HEK293 (cell line): ENCODE data around the gene SNX7.

Experiments
- CTCF ChIA-PET: fragments of 350-600 bp; formaldehyde crosslinking; extraction: SDS; loops from one replicate; lab custom pipeline; 2021; ENCODE audit warnings: antibody characterized with exemption; lab: Yijun Ruan, JAX
- POLR2A ChIA-PET: fragments of 300-600 bp; formaldehyde crosslinking; extraction: SDS; loops from one replicate; lab custom pipeline; 2020; ENCODE audit warnings: antibody characterized with exemption, inconsistent platforms; lab: Yijun Ruan, JAX
- H3K27ac ChIP-seq: fragments of 200-500 bp; sonication (Bioruptor generic); 2 replicates; pipeline ENCODE4 v1.5.1; 2014; ENCODE audit warnings: low read depth, low read length, control low read depth, inconsistent platforms; ENCODE audit errors: extremely low read depth
- H3K36me3 ChIP-seq, 2 experiments: fragments of 200-500 bp in 1 of 2; sonication (Bioruptor generic) in 1 of 2; 1 replicate in 1 of 2; 2 replicates in 1 of 2; pipeline ENCODE4 v1.5.1; 2014 to 2017; ENCODE audit warnings: inconsistent platforms in 2 of 2, low read length in 2 of 2; ENCODE audit not compliant: control insufficient read depth in 2 of 2, insufficient read depth in 1 of 2
- H3K4me1 ChIP-seq: fragments of 200-500 bp; sonication (Bioruptor generic); 2 replicates; pipeline ENCODE4 v1.5.1; 2014; ENCODE audit warnings: mild to moderate bottlenecking, low read length, inconsistent platforms; ENCODE audit not compliant: control insufficient read depth, insufficient read depth
- H3K4me3 ChIP-seq: 2 replicates; pipeline ENCODE4 v1.5.1; 2011; ENCODE audit warnings: low read depth, mild to moderate bottlenecking, control low read depth, low read length, moderate library complexity
- H3K9me3 ChIP-seq: fragments of 200-500 bp; sonication (Bioruptor generic); 2 replicates; pipeline ENCODE4 v1.5.1; 2014; ENCODE audit warnings: low read depth, low read length, inconsistent platforms; ENCODE audit not compliant: control insufficient read depth, insufficient read depth
- SETDB1 ChIP-seq: IDR thresholded peaks from one replicate; pipeline ENCODE4 v1.6.1; 2017; ENCODE audit warnings: mild to moderate bottlenecking, low read length, moderate library complexity, mixed read lengths; ENCODE audit not compliant: insufficient read length
- TCF7L2 ChIP-seq: IDR thresholded peaks from 2 replicates; pipeline ENCODE4 v1.6.1; 2011; ENCODE audit warnings: low read depth, mild to moderate bottlenecking, inconsistent platforms, low read length, moderate library complexity, borderline replicate concordance
- ZNF10 ChIP-seq: fragments of 450-650 bp; formaldehyde crosslinking; IDR thresholded peaks from 2 replicates; pipeline ENCODE4 v1.5.1; 2017; ENCODE audit warnings: missing biosample characterization, missing genetic modification characterization
- ZNF23 ChIP-seq: fragments of 450-650 bp; formaldehyde crosslinking; IDR thresholded peaks from 2 replicates; pipeline ENCODE4 v1.5.1; 2016; ENCODE audit warnings: missing biosample characterization, missing genetic modification characterization, borderline replicate concordance
- ZNF341 ChIP-seq: fragments of 450-650 bp; formaldehyde crosslinking; IDR thresholded peaks from 2 replicates; pipeline ENCODE4; 2016; ENCODE audit warnings: low read depth, missing biosample characterization, missing genetic modification characterization
- ZNF37A ChIP-seq: fragments of 450-650 bp; IDR thresholded peaks from 2 replicates; pipeline ENCODE4 v1.5.1; 2018; ENCODE audit warnings: missing biosample characterization, missing genetic modification characterization
- ZNF48 ChIP-seq: fragments of 450-650 bp; formaldehyde crosslinking; IDR thresholded peaks from 2 replicates; pipeline ENCODE4 v1.5.1; 2016; ENCODE audit warnings: missing biosample characterization, missing genetic modification characterization
- ZNF529 ChIP-seq: fragments of 450-650 bp; formaldehyde crosslinking; IDR thresholded peaks from 2 replicates; pipeline ENCODE4 v1.5.1; 2017; ENCODE audit warnings: missing genetic modification characterization, missing biosample characterization; ENCODE audit not compliant: insufficient replicate concordance
- ZNF549 ChIP-seq: fragments of 450-650 bp; IDR thresholded peaks from 2 replicates; pipeline ENCODE4 v1.5.1; 2018; ENCODE audit warnings: missing biosample characterization, missing genetic modification characterization, mild to moderate bottlenecking, inconsistent platforms, moderate library complexity
- ZNF664 ChIP-seq: fragments of 450-650 bp; formaldehyde crosslinking; IDR thresholded peaks from 2 replicates; pipeline ENCODE4 v1.5.1; 2016; ENCODE audit warnings: missing biosample characterization, missing genetic modification characterization
- ZNF76 ChIP-seq: fragments of 450-650 bp; formaldehyde crosslinking; IDR thresholded peaks from 2 replicates; pipeline ENCODE4; 2016; ENCODE audit warnings: low read depth, missing biosample characterization, missing genetic modification characterization, borderline replicate concordance
- TF ChIP-seq, protein P1 (sequence below): fragments of 450-650 bp; formaldehyde crosslinking; IDR thresholded peaks from 2 replicates; pipeline ENCODE4 v1.5.1; 2016; ENCODE audit warnings: missing biosample characterization, missing genetic modification characterization
- TF ChIP-seq, protein P2 (sequence below): fragments of 450-650 bp; formaldehyde crosslinking; IDR thresholded peaks from 2 replicates; pipeline ENCODE4 v1.5.1; 2016; ENCODE audit warnings: missing biosample characterization, missing genetic modification characterization
- TF ChIP-seq, protein P3 (sequence below): fragments of 450-650 bp; formaldehyde crosslinking; IDR thresholded peaks from 2 replicates; pipeline ENCODE4 v1.5.1; 2016; ENCODE audit warnings: missing biosample characterization, missing genetic modification characterization, low read depth
- TF ChIP-seq, protein P4 (sequence below): fragments of 450-650 bp; formaldehyde crosslinking; IDR thresholded peaks from 2 replicates; pipeline ENCODE4 v1.5.1; 2016; ENCODE audit warnings: missing biosample characterization, missing genetic modification characterization
- TF ChIP-seq, protein P5 (sequence below): IDR thresholded peaks from 2 replicates; pipeline ENCODE4 v1.6.1; 2011; ENCODE audit warnings: mild to moderate bottlenecking, low read depth, low read length, borderline replicate concordance

SNX7 gene

DNA sequence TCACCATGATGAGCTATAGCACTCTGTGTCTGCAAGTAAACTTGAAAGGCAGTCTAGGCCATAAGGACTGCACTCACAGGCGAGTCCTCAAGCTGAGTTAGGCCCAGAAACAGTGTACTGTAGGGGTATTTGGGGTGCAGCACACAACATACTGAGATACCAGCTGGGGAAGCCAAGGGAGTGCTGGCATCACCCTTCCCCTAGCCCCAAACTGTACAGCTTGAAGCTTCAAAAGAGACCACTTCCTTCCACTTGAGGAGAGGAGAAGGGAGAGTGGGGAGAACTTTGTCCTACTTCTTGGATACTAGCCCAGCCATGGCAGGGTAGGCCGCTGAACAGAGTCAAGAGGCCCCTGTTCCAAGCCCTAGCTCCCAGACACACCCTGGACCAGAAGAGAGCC lies 24.2 kb upstream of the SNX7 start:
- H3K9me3 ChIP-seq: no peaks in the 10 kb centered on the region
- TF ChIP-seq ZNF529 (tag by site-specific recombination) (no peak), ZNF23 (tag by site-specific recombination) (no peak), ZNF76 (no peak)
- TF ChIP-seq, protein P1, sequence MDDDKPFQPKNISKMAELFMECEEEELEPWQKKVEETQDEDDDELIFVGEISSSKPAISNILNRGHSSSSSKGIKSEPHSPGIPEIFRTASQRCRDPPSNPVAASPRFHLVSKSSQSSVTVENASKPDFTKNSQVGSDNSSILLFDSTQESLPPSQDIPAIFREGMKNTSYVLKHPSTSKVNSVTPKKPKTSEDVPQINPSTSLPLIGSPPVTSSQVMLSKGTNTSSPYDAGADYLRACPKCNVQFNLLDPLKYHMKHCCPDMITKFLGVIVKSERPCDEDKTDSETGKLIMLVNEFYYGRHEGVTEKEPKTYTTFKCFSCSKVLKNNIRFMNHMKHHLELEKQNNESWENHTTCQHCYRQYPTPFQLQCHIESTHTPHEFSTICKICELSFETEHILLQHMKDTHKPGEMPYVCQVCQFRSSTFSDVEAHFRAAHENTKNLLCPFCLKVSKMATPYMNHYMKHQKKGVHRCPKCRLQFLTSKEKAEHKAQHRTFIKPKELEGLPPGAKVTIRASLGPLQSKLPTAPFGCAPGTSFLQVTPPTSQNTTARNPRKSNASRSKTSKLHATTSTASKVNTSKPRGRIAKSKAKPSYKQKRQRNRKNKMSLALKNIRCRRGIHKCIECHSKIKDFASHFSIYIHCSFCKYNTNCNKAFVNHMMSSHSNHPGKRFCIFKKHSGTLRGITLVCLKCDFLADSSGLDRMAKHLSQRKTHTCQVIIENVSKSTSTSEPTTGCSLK: no peak
- TF ChIP-seq, protein P2, sequence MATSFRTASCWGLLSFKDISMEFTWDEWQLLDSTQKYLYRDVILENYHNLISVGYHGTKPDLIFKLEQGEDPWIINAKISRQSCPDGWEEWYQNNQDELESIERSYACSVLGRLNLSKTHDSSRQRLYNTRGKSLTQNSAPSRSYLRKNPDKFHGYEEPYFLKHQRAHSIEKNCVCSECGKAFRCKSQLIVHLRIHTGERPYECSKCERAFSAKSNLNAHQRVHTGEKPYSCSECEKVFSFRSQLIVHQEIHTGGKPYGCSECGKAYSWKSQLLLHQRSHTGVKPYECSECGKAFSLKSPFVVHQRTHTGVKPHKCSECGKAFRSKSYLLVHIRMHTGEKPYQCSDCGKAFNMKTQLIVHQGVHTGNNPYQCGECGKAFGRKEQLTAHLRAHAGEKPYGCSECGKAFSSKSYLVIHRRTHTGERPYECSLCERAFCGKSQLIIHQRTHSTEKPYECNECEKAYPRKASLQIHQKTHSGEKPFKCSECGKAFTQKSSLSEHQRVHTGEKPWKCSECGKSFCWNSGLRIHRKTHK (tag by site-specific recombination): no peak
- TF ChIP-seq, all 188 proteins: peak for 0
- H3K4me1 ChIP-seq: no peaks in the 10 kb centered on the region
- H3K27ac ChIP-seq: no peak overlapping the region
- H3K4me3 ChIP-seq: no peak overlapping the region
- ChIA-PET CTCF (no interaction called here), POLR2A (no interaction called here)
- H3K36me3 ChIP-seq: no peaks in the 10 kb centered on the region

DNA sequence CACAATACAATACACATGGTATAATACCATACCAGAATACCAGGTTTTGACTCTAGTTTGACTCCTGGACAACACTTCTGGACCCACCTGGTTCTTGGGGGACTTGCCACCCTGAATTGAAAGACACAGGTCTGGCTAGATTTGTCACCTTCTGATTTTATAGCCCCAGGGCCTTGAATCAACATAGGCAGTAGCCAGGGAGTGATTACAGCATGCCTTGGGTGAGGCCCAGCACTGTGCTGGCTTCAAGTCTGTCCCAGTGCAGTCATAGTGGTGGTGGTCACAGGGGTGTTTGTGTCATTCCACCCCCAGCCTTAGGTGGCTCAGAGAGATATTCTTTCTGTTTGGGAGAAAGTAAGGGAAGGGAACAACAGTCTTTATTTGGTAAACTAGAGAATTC lies 23.3 kb upstream of the SNX7 start:
- H3K4me3 ChIP-seq: no peak overlapping the region
- ChIA-PET CTCF (no interaction called here), POLR2A (no interaction called here)
- no peak overlapping the region for H3K27ac ChIP-seq
- no peaks in the 10 kb centered on the region for H3K36me3 ChIP-seq
- H3K9me3 ChIP-seq: no peaks in the 10 kb centered on the region
- TF ChIP-seq ZNF664 (tag by site-specific recombination) (no peak), ZNF48 (tag by site-specific recombination) (no peak)
- no peaks in the 10 kb centered on the region for H3K4me1 ChIP-seq

DNA sequence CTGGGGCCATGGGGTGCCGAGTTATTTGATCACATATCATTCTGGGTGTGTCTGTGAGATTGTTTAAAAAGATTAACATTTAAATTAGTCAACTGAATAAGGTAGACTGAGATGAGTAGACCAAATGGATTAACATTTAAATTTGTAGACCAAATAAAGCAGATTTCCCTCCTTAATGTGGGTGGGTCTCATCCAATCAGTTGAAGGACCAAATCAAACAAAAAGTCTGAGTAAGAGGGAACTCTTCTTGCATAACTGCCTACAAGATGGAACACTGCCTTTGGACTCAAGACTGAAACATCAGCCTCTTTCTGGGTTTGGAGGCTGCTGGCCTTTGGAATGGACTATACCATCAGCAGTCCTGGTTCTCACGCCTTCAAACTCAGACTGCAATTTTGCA lies 17.0 kb upstream of the SNX7 start:
- no peaks in the 10 kb centered on the region for H3K4me1 ChIP-seq
- ChIA-PET CTCF (no interaction called here), POLR2A (no interaction called here)
- H3K9me3 ChIP-seq: no peaks in the 10 kb centered on the region
- TF ChIP-seq ZNF10 (peak; percentile 90), ZNF37A (tag by site-specific recombination) (no peak)
- TF ChIP-seq, protein P3, sequence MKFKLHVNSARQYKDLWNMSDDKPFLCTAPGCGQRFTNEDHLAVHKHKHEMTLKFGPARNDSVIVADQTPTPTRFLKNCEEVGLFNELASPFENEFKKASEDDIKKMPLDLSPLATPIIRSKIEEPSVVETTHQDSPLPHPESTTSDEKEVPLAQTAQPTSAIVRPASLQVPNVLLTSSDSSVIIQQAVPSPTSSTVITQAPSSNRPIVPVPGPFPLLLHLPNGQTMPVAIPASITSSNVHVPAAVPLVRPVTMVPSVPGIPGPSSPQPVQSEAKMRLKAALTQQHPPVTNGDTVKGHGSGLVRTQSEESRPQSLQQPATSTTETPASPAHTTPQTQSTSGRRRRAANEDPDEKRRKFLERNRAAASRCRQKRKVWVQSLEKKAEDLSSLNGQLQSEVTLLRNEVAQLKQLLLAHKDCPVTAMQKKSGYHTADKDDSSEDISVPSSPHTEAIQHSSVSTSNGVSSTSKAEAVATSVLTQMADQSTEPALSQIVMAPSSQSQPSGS (tag by site-specific recombination): no peak
- H3K4me3 ChIP-seq: no peak overlapping the region
- no peaks in the 10 kb centered on the region for H3K36me3 ChIP-seq
- H3K27ac ChIP-seq: no peak overlapping the region

DNA sequence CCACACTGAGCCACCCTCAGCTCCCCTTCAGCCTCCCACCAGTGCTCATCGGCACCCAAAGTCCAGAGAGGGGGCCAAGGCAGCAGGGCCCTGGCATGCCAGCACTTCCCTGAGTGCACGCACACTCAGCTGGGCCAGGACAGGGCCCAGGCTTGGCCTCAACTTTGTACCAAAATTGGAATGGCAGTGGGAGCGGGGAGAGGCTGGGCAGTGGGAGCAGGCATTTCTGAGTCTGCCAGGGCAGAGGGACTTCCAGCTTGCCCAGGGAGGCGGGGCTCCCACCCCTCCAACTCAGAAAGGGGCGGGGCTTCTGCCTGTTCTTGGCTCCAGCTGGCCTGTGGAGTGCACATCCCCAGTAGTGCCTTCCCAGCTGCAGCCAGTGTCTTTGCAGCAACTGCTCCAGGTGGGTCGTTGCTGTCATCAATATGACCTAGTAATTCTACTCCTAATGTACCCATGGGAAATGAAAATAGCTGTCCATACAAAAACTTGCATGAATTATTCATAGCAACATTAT lies 10.3 kb upstream of the SNX7 start:
- ChIA-PET POLR2A (no interaction called here), CTCF (no interaction called here)
- H3K4me1 ChIP-seq: no peaks in the 10 kb centered on the region
- H3K4me3 ChIP-seq: no peak overlapping the region
- no peak overlapping the region for H3K27ac ChIP-seq
- no peaks in the 10 kb centered on the region for H3K36me3 ChIP-seq
- H3K9me3 ChIP-seq: no peaks in the 10 kb centered on the region
- no peak for TF ChIP-seq ZNF341 (tag by site-specific recombination)
- TF ChIP-seq, protein P4, sequence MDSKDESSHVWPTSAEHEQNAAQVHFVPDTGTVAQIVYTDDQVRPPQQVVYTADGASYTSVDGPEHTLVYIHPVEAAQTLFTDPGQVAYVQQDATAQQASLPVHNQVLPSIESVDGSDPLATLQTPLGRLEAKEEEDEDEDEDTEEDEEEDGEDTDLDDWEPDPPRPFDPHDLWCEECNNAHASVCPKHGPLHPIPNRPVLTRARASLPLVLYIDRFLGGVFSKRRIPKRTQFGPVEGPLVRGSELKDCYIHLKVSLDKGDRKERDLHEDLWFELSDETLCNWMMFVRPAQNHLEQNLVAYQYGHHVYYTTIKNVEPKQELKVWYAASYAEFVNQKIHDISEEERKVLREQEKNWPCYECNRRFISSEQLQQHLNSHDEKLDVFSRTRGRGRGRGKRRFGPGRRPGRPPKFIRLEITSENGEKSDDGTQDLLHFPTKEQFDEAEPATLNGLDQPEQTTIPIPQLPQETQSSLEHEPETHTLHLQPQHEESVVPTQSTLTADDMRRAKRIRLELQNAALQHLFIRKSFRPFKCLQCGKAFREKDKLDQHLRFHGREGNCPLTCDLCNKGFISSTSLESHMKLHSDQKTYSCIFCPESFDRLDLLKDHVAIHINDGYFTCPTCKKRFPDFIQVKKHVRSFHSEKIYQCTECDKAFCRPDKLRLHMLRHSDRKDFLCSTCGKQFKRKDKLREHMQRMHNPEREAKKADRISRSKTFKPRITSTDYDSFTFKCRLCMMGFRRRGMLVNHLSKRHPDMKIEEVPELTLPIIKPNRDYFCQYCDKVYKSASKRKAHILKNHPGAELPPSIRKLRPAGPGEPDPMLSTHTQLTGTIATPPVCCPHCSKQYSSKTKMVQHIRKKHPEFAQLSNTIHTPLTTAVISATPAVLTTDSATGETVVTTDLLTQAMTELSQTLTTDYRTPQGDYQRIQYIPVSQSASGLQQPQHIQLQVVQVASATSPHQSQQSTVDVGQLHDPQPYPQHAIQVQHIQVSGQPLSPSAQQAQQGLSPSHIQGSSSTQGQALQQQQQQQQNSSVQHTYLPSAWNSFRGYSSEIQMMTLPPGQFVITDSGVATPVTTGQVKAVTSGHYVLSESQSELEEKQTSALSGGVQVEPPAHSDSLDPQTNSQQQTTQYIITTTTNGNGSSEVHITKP (tag by site-specific recombination): no peak
- no peak for TF ChIP-seq TCF7L2
- TF ChIP-seq, protein P3 (tag by site-specific recombination): no peak
- no peak for TF ChIP-seq SETDB1
- no peak for TF ChIP-seq ZNF529 (tag by site-specific recombination)
- TF ChIP-seq, protein P5, sequence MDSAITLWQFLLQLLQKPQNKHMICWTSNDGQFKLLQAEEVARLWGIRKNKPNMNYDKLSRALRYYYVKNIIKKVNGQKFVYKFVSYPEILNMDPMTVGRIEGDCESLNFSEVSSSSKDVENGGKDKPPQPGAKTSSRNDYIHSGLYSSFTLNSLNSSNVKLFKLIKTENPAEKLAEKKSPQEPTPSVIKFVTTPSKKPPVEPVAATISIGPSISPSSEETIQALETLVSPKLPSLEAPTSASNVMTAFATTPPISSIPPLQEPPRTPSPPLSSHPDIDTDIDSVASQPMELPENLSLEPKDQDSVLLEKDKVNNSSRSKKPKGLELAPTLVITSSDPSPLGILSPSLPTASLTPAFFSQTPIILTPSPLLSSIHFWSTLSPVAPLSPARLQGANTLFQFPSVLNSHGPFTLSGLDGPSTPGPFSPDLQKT: no peak
- no peak for TF ChIP-seq ZNF549 (tag by site-specific recombination)
